NCI-H446 treated with DMSO at 0.1 percent for 48 hours (cell line): Measurements from ENCODE around the gene BAHCC1.

ENCODE experiments used
- DNase-seq: peaks from one replicate; lab custom pipeline; 2025; lab: John Stamatoyannopoulos, UW

The BAHCC1 gene

GRCh38 chr17:81514739-81515529 is 119.7 kb downstream of the BAHCC1 start:
- no peak for DNase-seq

- no peak for DNase-seq
Measured at GRCh38 chr17:81515530-81516041, 120.3 kb downstream of the BAHCC1 start.
